OCI-LY1 (cell line): ENCODE results near the gene SLC6A7.

Source experiments
- EZH2 ChIP-seq: fragments of 200-600 bp; sonication (generic), shearing (Covaris generic); IDR thresholded peaks from 2 replicates; pipeline ENCODE4 v1.8.0; 2017; ENCODE audit warnings: borderline replicate concordance, mixed run types, mild to moderate bottlenecking, antibody characterized with exemption, low read length, moderate library complexity, mixed read lengths
- TF ChIP-seq, protein P1 (sequence below): fragments of 200-600 bp; sonication (generic), shearing (Covaris generic); IDR thresholded peaks from 2 replicates; pipeline ENCODE4 v1.5.1; 2017; ENCODE audit warnings: mild to moderate bottlenecking, antibody characterized with exemption, low read length, moderate library complexity, mixed read lengths

DNA sequence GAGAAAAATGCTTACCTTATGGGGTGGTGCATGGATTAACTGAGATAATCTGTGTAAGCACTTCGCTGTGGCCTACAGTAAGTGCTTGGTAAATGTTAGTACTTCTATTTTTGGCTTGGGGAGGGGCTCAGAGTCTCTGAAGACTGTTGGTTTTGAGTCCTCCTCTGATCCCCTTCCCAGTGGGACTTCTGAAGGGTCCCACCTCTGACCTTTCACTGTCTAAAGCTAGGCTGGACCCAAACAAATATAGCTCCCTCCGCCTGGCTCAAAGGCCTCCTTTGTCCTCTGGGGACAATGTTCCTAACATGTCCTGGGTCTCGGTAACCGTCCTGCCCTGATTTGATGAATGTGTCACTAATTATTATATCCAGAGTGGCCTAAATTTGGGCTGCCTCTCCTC, 64.9 kb downstream of the SLC6A7 start:
- TF ChIP-seq, protein P1, sequence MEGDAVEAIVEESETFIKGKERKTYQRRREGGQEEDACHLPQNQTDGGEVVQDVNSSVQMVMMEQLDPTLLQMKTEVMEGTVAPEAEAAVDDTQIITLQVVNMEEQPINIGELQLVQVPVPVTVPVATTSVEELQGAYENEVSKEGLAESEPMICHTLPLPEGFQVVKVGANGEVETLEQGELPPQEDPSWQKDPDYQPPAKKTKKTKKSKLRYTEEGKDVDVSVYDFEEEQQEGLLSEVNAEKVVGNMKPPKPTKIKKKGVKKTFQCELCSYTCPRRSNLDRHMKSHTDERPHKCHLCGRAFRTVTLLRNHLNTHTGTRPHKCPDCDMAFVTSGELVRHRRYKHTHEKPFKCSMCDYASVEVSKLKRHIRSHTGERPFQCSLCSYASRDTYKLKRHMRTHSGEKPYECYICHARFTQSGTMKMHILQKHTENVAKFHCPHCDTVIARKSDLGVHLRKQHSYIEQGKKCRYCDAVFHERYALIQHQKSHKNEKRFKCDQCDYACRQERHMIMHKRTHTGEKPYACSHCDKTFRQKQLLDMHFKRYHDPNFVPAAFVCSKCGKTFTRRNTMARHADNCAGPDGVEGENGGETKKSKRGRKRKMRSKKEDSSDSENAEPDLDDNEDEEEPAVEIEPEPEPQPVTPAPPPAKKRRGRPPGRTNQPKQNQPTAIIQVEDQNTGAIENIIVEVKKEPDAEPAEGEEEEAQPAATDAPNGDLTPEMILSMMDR = no peak
- TF ChIP-seq EZH2 = no peak
